Kidney epithelial cell (primary cell): ENCODE data around the gene SLIT1. TPM values are rescaled to one million over a fixed set of nuclear protein-coding genes. Genes with fewer than 3 reads are reported as not detected.

Experiments
- DNase-seq: peaks from one replicate; pipeline ENCODE4 v3.0.0-alpha.2; 2010; ENCODE audit warnings: low read depth
- H3K27me3 ChIP-seq: 2 replicates; pipeline ENCODE4 v1.6.0; 2011; ENCODE audit warnings: low read length; ENCODE audit not compliant: control insufficient read depth, insufficient read depth
- H3K36me3 ChIP-seq: 2 replicates; pipeline ENCODE4 v1.5.1; 2011; ENCODE audit warnings: low read length; ENCODE audit not compliant: control insufficient read depth, insufficient read depth
- H3K4me3 ChIP-seq: 2 replicates; pipeline ENCODE4 v1.5.1; 2011; ENCODE audit warnings: low read depth, mild to moderate bottlenecking, control low read depth, low read length
- CTCF ChIP-seq: IDR thresholded peaks from 2 replicates; pipeline ENCODE4 v1.5.1; 2011; ENCODE audit warnings: mild to moderate bottlenecking, moderate library complexity, low read length, control low read depth, inconsistent platforms; ENCODE audit not compliant: insufficient read depth, poor library complexity, severe bottlenecking
- total RNA-seq: library from RNA; depleted of rRNA; stranded (reverse); fragments of >200 nt; gene quantifications from 2 replicates; pipeline ENCODE4 v1.2.3, GENCODE V29; 2015

SLIT1 gene
- total RNA-seq, 1 donor from 2014 or later = 0.17 TPM

DNA sequence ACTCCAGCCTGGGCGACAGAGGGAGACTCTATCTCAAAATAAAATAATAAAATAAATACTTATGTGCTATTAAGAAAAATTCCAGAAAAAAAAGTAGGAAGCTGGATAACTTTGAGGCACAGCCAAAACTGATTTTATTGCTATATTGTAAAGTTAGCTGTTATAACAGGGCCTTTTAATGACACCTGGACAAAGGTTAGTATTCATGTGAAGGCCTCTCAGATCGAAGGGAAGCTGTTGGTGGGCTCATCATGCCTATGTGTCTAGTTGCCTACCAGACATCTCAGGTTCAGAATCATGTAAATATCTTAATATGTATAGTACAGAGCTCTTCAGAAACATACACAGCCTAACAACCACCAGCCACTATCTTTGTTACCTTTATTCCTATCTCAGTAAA lies 210.6 kb downstream of the SLIT1 start:
- Histone ChIP-seq H3K36me3 (no peaks in the 10 kb centered on the region), H3K4me3 (no peak overlapping the region), H3K27me3 (no peaks in the 10 kb centered on the region)
- TF ChIP-seq CTCF = no peak
- DNase-seq = no peak

- DNase-seq = no peak
- H3K27me3 ChIP-seq = no peaks in the 10 kb centered on the region
- no peak overlapping the region for H3K4me3 ChIP-seq
- no peak for TF ChIP-seq CTCF
- H3K36me3 ChIP-seq = no peaks in the 10 kb centered on the region
Measured at GRCh38 chr10:96973809-96974747, 211.7 kb downstream of the SLIT1 start.

DNA sequence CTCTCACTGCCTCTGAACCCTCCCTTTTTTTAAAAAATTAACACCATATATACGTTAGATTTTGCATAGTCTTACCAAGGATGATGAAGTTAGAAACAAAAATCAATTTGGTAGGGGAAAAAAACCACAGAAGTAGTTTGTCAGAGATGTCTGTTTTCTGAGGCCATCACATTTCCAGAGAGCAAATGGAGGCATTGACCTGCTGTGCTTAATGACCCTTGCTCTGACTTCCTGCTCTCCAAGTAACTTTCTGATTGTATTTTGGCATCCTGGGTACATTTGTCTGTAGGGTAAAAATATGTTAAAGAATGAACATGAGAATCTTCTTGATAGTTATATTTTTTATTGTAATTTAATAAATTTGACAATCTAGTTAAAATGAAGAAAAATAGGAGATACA lies 213.5 kb downstream of the SLIT1 start:
- TF ChIP-seq CTCF = no peak
- DNase-seq = no peak

GRCh38 chr10:96971324-96971723 lies 214.4 kb downstream of the SLIT1 start:
- no peak for DNase-seq
- TF ChIP-seq CTCF = no peak
- H3K4me3 ChIP-seq = no peak overlapping the region
- no peaks in the 10 kb centered on the region for H3K36me3 ChIP-seq
- no peaks in the 10 kb centered on the region for H3K27me3 ChIP-seq

More for the DNA sequence above, 213.5 kb downstream of the SLIT1 start:
- H3K36me3 ChIP-seq = no peaks in the 10 kb centered on the region
- no peak overlapping the region for H3K4me3 ChIP-seq
- no peaks in the 10 kb centered on the region for H3K27me3 ChIP-seq

DNA sequence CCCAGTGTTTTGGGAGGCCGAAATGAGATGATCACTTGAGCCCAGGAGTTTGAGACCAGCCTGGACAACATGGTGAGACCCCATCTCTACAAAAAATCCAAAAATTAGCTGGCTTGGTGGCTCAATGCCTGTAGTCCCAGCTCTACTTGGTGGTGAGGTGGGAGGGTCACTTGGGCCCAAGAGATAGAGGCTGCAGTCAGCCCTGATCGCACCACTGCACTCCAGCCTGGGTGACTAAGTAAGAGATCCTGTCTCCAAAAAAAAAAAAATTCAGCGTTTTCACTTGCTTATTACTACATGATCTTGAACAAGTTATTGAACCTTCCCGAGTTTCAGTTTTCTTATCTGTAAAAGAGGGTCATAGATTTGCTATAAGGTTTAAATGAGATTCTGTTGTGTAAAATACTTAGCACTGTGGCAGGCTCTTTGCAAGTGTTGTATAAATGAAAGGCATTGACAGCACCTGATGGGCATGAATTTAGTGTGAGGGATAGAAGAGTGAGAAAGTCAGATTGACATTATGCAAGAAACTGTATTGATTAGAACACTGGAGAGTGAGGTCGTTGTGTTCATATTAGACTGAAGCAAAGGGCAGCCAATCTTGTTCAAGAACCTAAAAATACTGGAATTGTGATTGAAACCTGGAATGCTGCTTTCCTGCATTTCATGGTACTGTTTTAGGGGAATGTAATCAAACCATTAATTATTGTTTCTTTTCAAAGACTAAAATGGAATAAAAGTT lies 216.9 kb downstream of the SLIT1 start:
- no peak for DNase-seq
- no peak for TF ChIP-seq CTCF
- H3K4me3 ChIP-seq = no peak overlapping the region
- no peaks in the 10 kb centered on the region for H3K36me3 ChIP-seq
- no peaks in the 10 kb centered on the region for H3K27me3 ChIP-seq
